ENCODE results near the gene NFIL3. TPM values are rescaled to one million over a fixed set of nuclear protein-coding genes. Genes with fewer than 3 reads are reported as not detected.
A peak's percentile ranks its signal among the peaks of the same experiment; 100 is the strongest.

Gene NFIL3
- total RNA-seq, 2 experiments from 2014 or later, result 6.2 to 11.9 TPM

GRCh38 chr9:91445135-91445534, 21.5 kb upstream of the NFIL3 start:
- Histone ChIP-seq H4K20me1 (ENCODE audit: insufficient read depth, low read length) (no peaks in the 10 kb centered on the region), H3K27ac (ENCODE audit: low read depth, low read length, poor library complexity, severe bottlenecking) (no peak overlapping the region), H3K9me2 (ENCODE audit: insufficient read depth, low read length) (no peaks in the 10 kb centered on the region), H3K36me3 (ENCODE audit: insufficient read depth, low read length) (no peaks in the 10 kb centered on the region), H3K4me2 (ENCODE audit: low read length) (no peak overlapping the region), H3K4me3 (ENCODE audit: low read depth, low read length, poor library complexity, severe bottlenecking) (no peak overlapping the region), H3K79me2 (ENCODE audit: insufficient read depth, low read depth, low read length) (no peaks in the 10 kb centered on the region), H3K4me1 (ENCODE audit: insufficient read depth, low read length, poor library complexity, severe bottlenecking) (no peaks in the 10 kb centered on the region), H3K9me3 (ENCODE audit: low read length) (no peaks in the 10 kb centered on the region), H2AFZ (ENCODE audit: low read length) (no peak overlapping the region)
- POLR2A ChIA-PET, result no interaction called here
- CTCF ChIA-PET (ENCODE audit: unreplicated experiment), result no interaction called here
- intact Hi-C loops (cut with micrococcal nuclease; ENCODE audit: unreplicated experiment), result no loop called here
- DNase-seq (ENCODE audit: low spot score), result no peak
- BruUV-seq (replicated peaks), result no TSS peak
- no peak for TF ChIP-seq EZH2phosphoT487 (IDR thresholded peaks at IDR 0.05; ENCODE audit: borderline replicate concordance, low read depth, low read length)
- no peak for TF ChIP-seq CTCF (conservative IDR thresholded peaks at IDR 0.05; ENCODE audit: low read length)

- intact Hi-C loops (cut with micrococcal nuclease; ENCODE audit: unreplicated experiment), result no loop called here
- no peak overlapping the region for H3K27ac ChIP-seq (ENCODE audit: low read depth, low read length, poor library complexity, severe bottlenecking)
- H3K4me2 ChIP-seq (ENCODE audit: low read length), result no peak overlapping the region
- peak; percentile 10 for DNase-seq (ENCODE audit: low spot score)
- no peak overlapping the region for H3K4me3 ChIP-seq (ENCODE audit: low read depth, low read length, poor library complexity, severe bottlenecking)
- BruUV-seq (replicated peaks), result no TSS peak
- no peaks in the 10 kb centered on the region for H3K36me3 ChIP-seq (ENCODE audit: insufficient read depth, low read length)
- H4K20me1 ChIP-seq (ENCODE audit: insufficient read depth, low read length), result no peaks in the 10 kb centered on the region
- ChIA-PET POLR2A (interaction anchor here (0.6 kb wide), 1 partner anchor 429 kb away, joined by 3 read pairs; no protein-coding TSS in a partner anchor), CTCF (ENCODE audit: unreplicated experiment) (no interaction called here)
- no peak overlapping the region for H2AFZ ChIP-seq (ENCODE audit: low read length)
- H3K79me2 ChIP-seq (ENCODE audit: insufficient read depth, low read depth, low read length), result no peaks in the 10 kb centered on the region
- no peaks in the 10 kb centered on the region for H3K9me2 ChIP-seq (ENCODE audit: insufficient read depth, low read length)
- no peaks in the 10 kb centered on the region for H3K9me3 ChIP-seq (ENCODE audit: low read length)
- TF ChIP-seq EZH2phosphoT487 (IDR thresholded peaks at IDR 0.05; ENCODE audit: borderline replicate concordance, low read depth, low read length), result no peak
- TF ChIP-seq CTCF (conservative IDR thresholded peaks at IDR 0.05; ENCODE audit: low read length), result no peak
- no peaks in the 10 kb centered on the region for H3K4me1 ChIP-seq (ENCODE audit: insufficient read depth, low read length, poor library complexity, severe bottlenecking)
Measured at GRCh38 chr9:91443994-91444392, 20.4 kb upstream of the NFIL3 start.

- no peak for TF ChIP-seq EZH2phosphoT487 (IDR thresholded peaks at IDR 0.05; ENCODE audit: borderline replicate concordance, low read depth, low read length)
- TF ChIP-seq CTCF (conservative IDR thresholded peaks at IDR 0.05; ENCODE audit: low read length), result no peak
- BruUV-seq (replicated peaks), result no TSS peak
- Histone ChIP-seq H3K9me2 (ENCODE audit: insufficient read depth, low read length) (no peaks in the 10 kb centered on the region), H2AFZ (ENCODE audit: low read length) (no peak overlapping the region), H3K4me2 (ENCODE audit: low read length) (no peak overlapping the region), H3K27ac (ENCODE audit: low read depth, low read length, poor library complexity, severe bottlenecking) (no peak overlapping the region), H3K36me3 (ENCODE audit: insufficient read depth, low read length) (no peaks in the 10 kb centered on the region), H3K9me3 (ENCODE audit: low read length) (no peaks in the 10 kb centered on the region), H4K20me1 (ENCODE audit: insufficient read depth, low read length) (no peaks in the 10 kb centered on the region), H3K79me2 (ENCODE audit: insufficient read depth, low read depth, low read length) (no peaks in the 10 kb centered on the region), H3K4me3 (ENCODE audit: low read depth, low read length, poor library complexity, severe bottlenecking) (no peak overlapping the region), H3K4me1 (ENCODE audit: insufficient read depth, low read length, poor library complexity, severe bottlenecking) (no peaks in the 10 kb centered on the region)
- no peak for DNase-seq (ENCODE audit: low spot score)
- intact Hi-C loops (cut with micrococcal nuclease; ENCODE audit: unreplicated experiment), result no loop called here
- POLR2A ChIA-PET, result interaction anchor here (0.6 to 0.9 kb wide), 2 partner anchors 277 to 429 kb away, joined by 3 read pairs; no protein-coding TSS in a partner anchor
- CTCF ChIA-PET (ENCODE audit: unreplicated experiment), result no interaction called here
Measured at GRCh38 chr9:91443321-91443993, 19.8 kb upstream of the NFIL3 start.
